ENCODE measurements around the gene WLS.

WLS gene

DNA sequence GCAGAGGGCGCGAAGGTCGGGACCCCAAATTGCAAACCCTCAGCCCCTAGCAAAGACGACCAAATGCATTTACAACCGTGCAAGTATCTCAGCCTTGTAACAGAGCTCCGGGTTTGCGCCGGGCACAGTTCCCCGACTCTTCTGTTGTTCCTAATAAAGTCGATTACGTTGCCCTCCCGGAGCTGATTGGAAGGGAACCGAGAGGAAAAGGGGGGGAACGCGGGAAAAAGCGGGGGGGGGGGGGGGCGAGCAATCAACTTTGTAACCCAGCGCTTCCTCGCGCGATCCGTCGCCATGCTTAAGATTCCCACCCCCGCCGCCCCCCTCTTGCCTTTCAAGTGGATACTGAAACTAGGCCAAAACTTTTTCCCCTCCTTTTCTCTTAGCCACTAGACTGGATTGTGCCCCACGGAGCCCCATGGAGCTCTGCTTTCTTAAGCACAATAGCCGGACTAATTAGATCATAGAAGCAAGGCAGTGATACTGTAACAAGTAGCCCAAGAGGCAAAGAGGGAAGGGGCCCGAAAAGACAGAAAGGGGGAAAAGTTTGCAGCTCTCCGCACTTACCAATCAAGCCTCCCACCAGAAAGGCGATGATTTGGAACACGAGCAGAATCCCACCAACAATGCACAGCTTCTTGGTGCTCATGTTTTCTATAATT is 565 bp downstream of the WLS start:
- peak; percentile 16 for DNase-seq
- Histone ChIP-seq H3K36me3 (replicated peaks; ENCODE audit: insufficient read depth, low read length) (no peaks in the 10 kb centered on the region), H3K9me3 (replicated peaks; ENCODE audit: insufficient read depth, low read length) (no peaks in the 10 kb centered on the region), H4K20me1 (ENCODE audit: insufficient read depth, low read length) (no peaks in the 10 kb centered on the region), H3K27me3 (replicated peaks; ENCODE audit: insufficient read depth, low read length) (no peaks in the 10 kb centered on the region), H3K9me2 (replicated peaks; ENCODE audit: insufficient read depth, low read length) (no peaks in the 10 kb centered on the region), H3K4me2 (ENCODE audit: low read depth, low read length) (peak overlapping the region; percentile 85), H2AFZ (ENCODE audit: low read length) (peak overlapping the region; percentile 77), H3K27ac (ENCODE audit: low read length) (no peak overlapping the region), H3K4me1 (ENCODE audit: low read length) (peaks cover 4% of the 10 kb centered on the region; the same call in 1 of the 2 replicates), H3K9ac (ENCODE audit: low read length) (peak overlapping the region; percentile 22; the same call in 1 of the 2 replicates), H3F3A (ENCODE audit: insufficient read depth, low read length) (no peaks in the 10 kb centered on the region), H3K79me2 (ENCODE audit: low read length) (no peaks in the 10 kb centered on the region), H3K4me3 (ENCODE audit: low read length) (peak overlapping the region; percentile 87)
- TF ChIP-seq EZH2phosphoT487 (IDR thresholded peaks at IDR 0.05; ENCODE audit: low read length) = no peak
- TF ChIP-seq, protein P1, sequence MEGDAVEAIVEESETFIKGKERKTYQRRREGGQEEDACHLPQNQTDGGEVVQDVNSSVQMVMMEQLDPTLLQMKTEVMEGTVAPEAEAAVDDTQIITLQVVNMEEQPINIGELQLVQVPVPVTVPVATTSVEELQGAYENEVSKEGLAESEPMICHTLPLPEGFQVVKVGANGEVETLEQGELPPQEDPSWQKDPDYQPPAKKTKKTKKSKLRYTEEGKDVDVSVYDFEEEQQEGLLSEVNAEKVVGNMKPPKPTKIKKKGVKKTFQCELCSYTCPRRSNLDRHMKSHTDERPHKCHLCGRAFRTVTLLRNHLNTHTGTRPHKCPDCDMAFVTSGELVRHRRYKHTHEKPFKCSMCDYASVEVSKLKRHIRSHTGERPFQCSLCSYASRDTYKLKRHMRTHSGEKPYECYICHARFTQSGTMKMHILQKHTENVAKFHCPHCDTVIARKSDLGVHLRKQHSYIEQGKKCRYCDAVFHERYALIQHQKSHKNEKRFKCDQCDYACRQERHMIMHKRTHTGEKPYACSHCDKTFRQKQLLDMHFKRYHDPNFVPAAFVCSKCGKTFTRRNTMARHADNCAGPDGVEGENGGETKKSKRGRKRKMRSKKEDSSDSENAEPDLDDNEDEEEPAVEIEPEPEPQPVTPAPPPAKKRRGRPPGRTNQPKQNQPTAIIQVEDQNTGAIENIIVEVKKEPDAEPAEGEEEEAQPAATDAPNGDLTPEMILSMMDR (IDR thresholded peaks at IDR 0.05; ENCODE audit: low read length) = no peak
- TF ChIP-seq EZH2 (optimal IDR thresholded peaks at IDR 0.05; ENCODE audit: low read depth, low read length) = no peak

DNA sequence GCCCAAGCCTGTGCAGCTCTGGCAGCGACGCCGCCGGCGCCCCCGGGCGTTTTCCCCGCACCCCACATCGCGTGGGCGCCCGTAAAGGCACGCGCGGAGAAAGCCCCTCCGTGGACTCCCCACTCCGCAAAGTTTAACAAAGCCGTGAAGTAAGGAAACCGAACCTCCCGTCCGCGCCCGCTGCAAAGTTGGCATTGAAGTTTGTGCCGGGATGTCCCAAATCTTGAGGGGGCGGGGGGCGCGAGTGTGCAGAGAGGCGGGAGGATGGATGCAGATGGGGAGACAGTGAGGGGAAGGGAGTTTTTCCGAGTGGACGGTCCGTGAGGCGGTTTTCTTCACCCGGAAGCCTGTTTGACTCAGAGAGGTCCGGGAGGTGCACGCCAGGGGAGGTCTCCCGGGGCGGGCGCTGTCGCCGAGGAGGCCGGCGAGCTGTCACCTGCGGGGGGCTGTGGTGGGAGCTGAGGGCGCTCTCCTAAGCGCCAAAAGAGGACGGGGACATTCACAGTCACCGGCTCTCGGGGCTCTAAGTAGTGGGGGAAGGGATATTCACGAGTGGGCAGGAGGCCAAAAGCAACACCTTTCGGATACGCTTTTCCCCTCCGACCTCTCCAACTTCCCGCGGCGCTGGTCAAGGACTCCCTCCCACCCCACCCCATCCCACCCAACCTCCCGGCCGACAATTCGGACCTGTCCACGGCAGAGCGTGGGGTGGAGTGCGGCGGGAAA is 1.3 kb downstream of the WLS start:
- H3K4me3 ChIP-seq (ENCODE audit: low read length) = peak overlapping the region; percentile 87
- no peaks in the 10 kb centered on the region for H3K9me2 ChIP-seq (replicated peaks; ENCODE audit: insufficient read depth, low read length)
- peak overlapping the region; percentile 85 for H3K4me2 ChIP-seq (ENCODE audit: low read depth, low read length)
- no peaks in the 10 kb centered on the region for H4K20me1 ChIP-seq (ENCODE audit: insufficient read depth, low read length)
- peaks cover 4% of the 10 kb centered on the region; the same call in 1 of the 2 replicates for H3K4me1 ChIP-seq (ENCODE audit: low read length)
- DNase-seq = peak; percentile 6
- H3K36me3 ChIP-seq (replicated peaks; ENCODE audit: insufficient read depth, low read length) = no peaks in the 10 kb centered on the region
- H2AFZ ChIP-seq (ENCODE audit: low read length) = peak overlapping the region; percentile 77
- H3K9ac ChIP-seq (ENCODE audit: low read length) = peak overlapping the region; percentile 22; the same call in 1 of the 2 replicates
- H3K79me2 ChIP-seq (ENCODE audit: low read length) = no peaks in the 10 kb centered on the region
- TF ChIP-seq EZH2phosphoT487 (IDR thresholded peaks at IDR 0.05; ENCODE audit: low read length) (no peak), EZH2 (optimal IDR thresholded peaks at IDR 0.05; ENCODE audit: low read depth, low read length) (no peak)
- TF ChIP-seq, protein P1 (IDR thresholded peaks at IDR 0.05; ENCODE audit: low read length) = no peak
- no peaks in the 10 kb centered on the region for H3K27me3 ChIP-seq (replicated peaks; ENCODE audit: insufficient read depth, low read length)
- H3K9me3 ChIP-seq (replicated peaks; ENCODE audit: insufficient read depth, low read length) = no peaks in the 10 kb centered on the region
- no peak overlapping the region for H3K27ac ChIP-seq (ENCODE audit: low read length)
- H3F3A ChIP-seq (ENCODE audit: insufficient read depth, low read length) = no peaks in the 10 kb centered on the region

DNA sequence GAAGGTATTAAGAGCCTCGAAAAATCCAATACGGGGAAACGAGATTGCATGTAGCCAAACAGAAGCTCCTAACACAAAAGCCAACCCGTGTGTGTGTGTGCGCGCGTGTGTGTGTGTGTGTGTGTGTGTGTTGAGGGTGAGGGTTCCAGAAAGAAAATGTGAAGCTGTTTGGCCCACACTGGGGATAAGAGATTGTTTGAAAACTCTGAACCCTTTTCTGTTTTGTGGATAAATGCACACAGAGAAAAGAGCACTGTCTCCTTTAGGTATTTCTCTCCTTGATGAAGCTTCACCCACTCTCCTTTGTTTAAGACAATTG is 1.9 kb downstream of the WLS start:
- no peaks in the 10 kb centered on the region for H4K20me1 ChIP-seq (ENCODE audit: insufficient read depth, low read length)
- no peak overlapping the region for H3K4me3 ChIP-seq (ENCODE audit: low read length)
- H3K36me3 ChIP-seq (replicated peaks; ENCODE audit: insufficient read depth, low read length) = no peaks in the 10 kb centered on the region
- TF ChIP-seq, protein P1 (IDR thresholded peaks at IDR 0.05; ENCODE audit: low read length) = no peak
- TF ChIP-seq EZH2 (optimal IDR thresholded peaks at IDR 0.05; ENCODE audit: low read depth, low read length) (no peak), EZH2phosphoT487 (IDR thresholded peaks at IDR 0.05; ENCODE audit: low read length) (no peak)
- no peak overlapping the region for H2AFZ ChIP-seq (ENCODE audit: low read length)
- H3K9me3 ChIP-seq (replicated peaks; ENCODE audit: insufficient read depth, low read length) = no peaks in the 10 kb centered on the region
- no peak overlapping the region for H3K27ac ChIP-seq (ENCODE audit: low read length)
- H3K4me1 ChIP-seq (ENCODE audit: low read length) = peaks cover 4% of the 10 kb centered on the region; the same call in 1 of the 2 replicates
- H3K9me2 ChIP-seq (replicated peaks; ENCODE audit: insufficient read depth, low read length) = no peaks in the 10 kb centered on the region
- H3F3A ChIP-seq (ENCODE audit: insufficient read depth, low read length) = no peaks in the 10 kb centered on the region
- H3K9ac ChIP-seq (ENCODE audit: low read length) = no peak overlapping the region
- no peaks in the 10 kb centered on the region for H3K79me2 ChIP-seq (ENCODE audit: low read length)
- H3K27me3 ChIP-seq (replicated peaks; ENCODE audit: insufficient read depth, low read length) = no peaks in the 10 kb centered on the region
- H3K4me2 ChIP-seq (ENCODE audit: low read depth, low read length) = no peak overlapping the region
- DNase-seq = no peak
